ENCODE data around the gene CYP26A1. TPM values are rescaled to one million over a fixed set of nuclear protein-coding genes. Genes with fewer than 3 reads are reported as not detected.

CYP26A1 gene
- total RNA-seq, 1 donor from 2014 or later: not detected

- peaks cover 74% of the 10 kb centered on the region for H3K27me3 ChIP-seq
- no peak for TF ChIP-seq CTCF (IDR thresholded peaks at IDR 0.05)
- H3K4me1 ChIP-seq: peaks cover 41% of the 10 kb centered on the region
- ATAC-seq (peak; percentile 62), DNase-seq (peak; percentile 71)
- H3K4me3 ChIP-seq: peak overlapping the region; percentile 45
- H3K36me3 ChIP-seq: no peaks in the 10 kb centered on the region
- no peaks in the 10 kb centered on the region for H3K9me3 ChIP-seq
- no peak overlapping the region for H3K27ac ChIP-seq
- intact Hi-C loops (cut with DNase I): loop anchor here (10.0 kb wide), 1 partner anchor 223 kb away; no protein-coding TSS in a partner anchor
These were observed 1.9 kb upstream of the CYP26A1 start for GRCh38 chr10:93071674-93072224.

GRCh38 chr10:93072225-93072712 is 1.4 kb upstream of the CYP26A1 start:
- H3K36me3 ChIP-seq: no peaks in the 10 kb centered on the region
- intact Hi-C loops (cut with DNase I): loop anchor here (10.0 kb wide), 1 partner anchor 223 kb away; no protein-coding TSS in a partner anchor
- no peak overlapping the region for H3K27ac ChIP-seq
- H3K27me3 ChIP-seq: peaks cover 74% of the 10 kb centered on the region
- H3K4me1 ChIP-seq: peaks cover 41% of the 10 kb centered on the region
- H3K9me3 ChIP-seq: no peaks in the 10 kb centered on the region
- H3K4me3 ChIP-seq: peak overlapping the region; percentile 45
- DNase-seq (peak; percentile 63), ATAC-seq (peak; percentile 22)
- no peak for TF ChIP-seq CTCF (IDR thresholded peaks at IDR 0.05)

- no peak for TF ChIP-seq CTCF (IDR thresholded peaks at IDR 0.05)
- ATAC-seq: peak; percentile 3
These were observed 767 bp upstream of the CYP26A1 start for GRCh38 chr10:93072713-93073538.

DNA sequence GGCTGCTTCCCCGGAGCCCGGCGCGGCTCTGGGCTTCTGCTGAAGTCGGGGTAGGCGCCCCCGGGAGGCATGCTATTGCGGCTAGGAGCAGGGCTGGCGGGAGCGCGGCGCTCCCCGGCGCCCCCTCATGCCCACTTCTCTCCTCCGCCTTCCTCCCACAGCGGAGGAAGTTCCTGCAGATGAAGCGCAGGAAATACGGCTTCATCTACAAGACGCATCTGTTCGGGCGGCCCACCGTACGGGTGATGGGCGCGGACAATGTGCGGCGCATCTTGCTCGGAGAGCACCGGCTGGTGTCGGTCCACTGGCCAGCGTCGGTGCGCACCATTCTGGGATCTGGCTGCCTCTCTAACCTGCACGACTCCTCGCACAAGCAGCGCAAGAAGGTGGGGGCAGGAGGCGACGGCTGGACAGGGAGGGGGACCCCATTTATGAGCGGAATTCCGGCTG is 479 bp downstream of the CYP26A1 start:
- H3K9me3 ChIP-seq: no peaks in the 10 kb centered on the region
- H3K4me1 ChIP-seq: peaks cover 33% of the 10 kb centered on the region
- no peak overlapping the region for H3K27ac ChIP-seq
- intact Hi-C loops (cut with DNase I): loop anchor here (10.0 kb wide), 1 partner anchor 221 kb away; no protein-coding TSS in a partner anchor
- DNase-seq (no peak), ATAC-seq (no peak)
- no peaks in the 10 kb centered on the region for H3K36me3 ChIP-seq
- peak overlapping the region; percentile 29 for H3K4me3 ChIP-seq
- no peak for TF ChIP-seq CTCF (IDR thresholded peaks at IDR 0.05)
- peaks cover 63% of the 10 kb centered on the region for H3K27me3 ChIP-seq

More at GRCh38 chr10:93072713-93073538, 767 bp upstream of the CYP26A1 start:
- DNase-seq: no peak
- Histone ChIP-seq H3K27ac (no peak overlapping the region), H3K27me3 (peaks cover 69% of the 10 kb centered on the region), H3K4me1 (peaks cover 41% of the 10 kb centered on the region), H3K9me3 (no peaks in the 10 kb centered on the region), H3K36me3 (no peaks in the 10 kb centered on the region), H3K4me3 (peak overlapping the region; percentile 45)
- intact Hi-C loops (cut with DNase I): loop anchor here (10.0 kb wide), 1 partner anchor 222 kb away; no protein-coding TSS in a partner anchor

- DNase-seq (no peak), ATAC-seq (no peak)
- no peaks in the 10 kb centered on the region for H3K9me3 ChIP-seq
- H3K27me3 ChIP-seq: peaks cover 63% of the 10 kb centered on the region
- TF ChIP-seq CTCF (IDR thresholded peaks at IDR 0.05): no peak
- intact Hi-C loops (cut with DNase I): loop anchor here (10.0 kb wide), 1 partner anchor 220 kb away; no protein-coding TSS in a partner anchor
- H3K4me3 ChIP-seq: no peak overlapping the region
- no peaks in the 10 kb centered on the region for H3K36me3 ChIP-seq
- H3K4me1 ChIP-seq: peaks cover 33% of the 10 kb centered on the region
- no peak overlapping the region for H3K27ac ChIP-seq
These were observed 1.1 kb downstream of the CYP26A1 start for GRCh38 chr10:93074597-93075368.
